Measurements from ENCODE around the gene NOP53. TPM values are rescaled to one million over a fixed set of nuclear protein-coding genes. Genes with fewer than 3 reads are reported as not detected.
"Not testable (repeated sequence)": the region's sequence is repeated elsewhere in the genome, so short reads cannot be mapped to it uniquely, and the experiment has no call there.

NOP53 gene
- total and polyA plus RNA-seq, 8 donors, result 110 to 784 (median 507) TPM

DNA sequence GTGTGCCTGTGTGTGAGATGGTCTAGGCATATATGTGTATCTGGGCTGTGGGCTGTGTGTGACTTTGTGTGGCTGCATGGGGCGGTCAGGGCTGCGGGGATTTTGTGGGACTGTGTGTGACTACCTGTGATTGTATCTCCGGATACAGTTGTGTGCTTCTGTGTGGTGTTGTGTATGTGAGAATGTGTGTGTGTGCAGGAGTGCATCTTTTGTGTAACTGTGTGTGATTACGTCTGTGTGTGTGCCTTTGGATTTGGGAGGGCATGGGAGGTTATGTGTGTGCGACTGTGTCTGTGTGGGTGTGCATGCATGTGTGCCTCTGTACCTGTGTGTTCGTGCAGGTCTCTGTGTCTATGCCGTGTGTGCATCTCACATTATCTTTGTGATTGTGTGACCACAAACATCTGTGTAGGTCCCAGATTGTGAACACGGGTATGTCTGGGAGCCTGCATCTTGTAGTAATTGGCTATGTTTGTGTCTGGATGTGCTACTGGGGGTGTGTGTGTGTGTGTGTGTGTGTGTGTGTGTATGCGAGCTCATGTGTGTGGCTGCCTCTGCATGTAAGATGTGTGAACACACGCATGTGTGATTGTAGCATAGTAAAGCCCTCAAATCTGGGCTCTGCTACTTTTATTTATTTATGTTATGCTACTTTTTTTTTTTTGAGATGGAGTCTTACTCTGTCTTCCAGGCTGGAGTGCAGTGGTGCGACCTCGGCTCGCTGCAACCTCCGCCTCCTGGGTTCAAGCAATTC lies 24.5 kb upstream of the NOP53 start:
- Histone ChIP-seq H3K36me3 (peaks cover 11 to 25% (median 15%) of the 10 kb centered on the region in 4 donors), H3K27ac (peak overlapping the region in 4 of 5 donors; percentile 83 to 91 (median 90))
- TF ChIP-seq POLR2A (IDR thresholded peaks at IDR 0.05) (no peak), EP300 (IDR thresholded peaks at IDR 0.05) (no peak), POLR2AphosphoS5 (IDR thresholded peaks at IDR 0.05) (no peak)
- TF ChIP-seq, protein P1, sequence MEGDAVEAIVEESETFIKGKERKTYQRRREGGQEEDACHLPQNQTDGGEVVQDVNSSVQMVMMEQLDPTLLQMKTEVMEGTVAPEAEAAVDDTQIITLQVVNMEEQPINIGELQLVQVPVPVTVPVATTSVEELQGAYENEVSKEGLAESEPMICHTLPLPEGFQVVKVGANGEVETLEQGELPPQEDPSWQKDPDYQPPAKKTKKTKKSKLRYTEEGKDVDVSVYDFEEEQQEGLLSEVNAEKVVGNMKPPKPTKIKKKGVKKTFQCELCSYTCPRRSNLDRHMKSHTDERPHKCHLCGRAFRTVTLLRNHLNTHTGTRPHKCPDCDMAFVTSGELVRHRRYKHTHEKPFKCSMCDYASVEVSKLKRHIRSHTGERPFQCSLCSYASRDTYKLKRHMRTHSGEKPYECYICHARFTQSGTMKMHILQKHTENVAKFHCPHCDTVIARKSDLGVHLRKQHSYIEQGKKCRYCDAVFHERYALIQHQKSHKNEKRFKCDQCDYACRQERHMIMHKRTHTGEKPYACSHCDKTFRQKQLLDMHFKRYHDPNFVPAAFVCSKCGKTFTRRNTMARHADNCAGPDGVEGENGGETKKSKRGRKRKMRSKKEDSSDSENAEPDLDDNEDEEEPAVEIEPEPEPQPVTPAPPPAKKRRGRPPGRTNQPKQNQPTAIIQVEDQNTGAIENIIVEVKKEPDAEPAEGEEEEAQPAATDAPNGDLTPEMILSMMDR (IDR thresholded peaks at IDR 0.05), result no peak

DNA sequence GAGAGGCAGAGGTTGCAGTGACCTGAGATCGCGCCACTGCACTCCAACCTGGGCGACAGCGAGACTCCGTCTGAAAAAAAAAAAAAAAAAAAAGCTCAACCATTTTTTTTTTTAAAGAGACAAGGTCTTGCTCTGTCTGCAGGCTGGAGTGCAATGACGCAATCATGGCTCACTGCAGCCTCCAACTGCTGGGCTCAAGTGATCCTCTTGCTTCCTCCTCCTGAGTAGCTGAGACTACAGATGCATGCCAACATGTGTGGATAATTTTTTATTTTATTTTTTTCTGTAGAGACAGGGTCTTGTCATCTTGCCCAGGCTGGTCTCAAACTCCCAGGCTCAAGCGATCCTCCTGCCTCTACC lies 21.8 kb upstream of the NOP53 start:
- H3K36me3 ChIP-seq, result peaks cover 9 to 26% (median 22%) of the 10 kb centered on the region in 4 donors
- peaks cover 0 to 5% (median 0%) of the 10 kb centered on the region in 3 donors for H3K27me3 ChIP-seq
- peak overlapping the region in 3 of 4 donors; percentile 0 to 19 (median 14) for H3K4me3 ChIP-seq
- no peaks in the 10 kb centered on the region for H3K9me3 ChIP-seq
- peaks cover 12 to 87% (median 51%) of the 10 kb centered on the region in 4 donors for H3K4me1 ChIP-seq
- intact Hi-C loops (cut with DNase I; ENCODE audit: low total_unique reads), result no loop called here
- DNase-seq, result peak; percentile 51 to 76
- H3K27ac ChIP-seq, result peak overlapping the region in 4 of 5 donors; percentile 57 to 91 (median 84)
- peak; percentile 19 to 47 (median 40) for TF ChIP-seq POLR2AphosphoS5 (IDR thresholded peaks at IDR 0.05)
- no peak for TF ChIP-seq EP300 (IDR thresholded peaks at IDR 0.05)
- 11 to 23% (median 17%) methylated on average over 7 of the region's 7 CpGs for WGBS, 5 donors

More for the DNA sequence above, 24.5 kb upstream of the NOP53 start:
- peaks cover 0 to 5% (median 0%) of the 10 kb centered on the region in 3 donors for H3K27me3 ChIP-seq
- WGBS, 5 donors, result 66 to 80% (median 74%) methylated on average over 14 of the region's 14 CpGs
- H3K4me1 ChIP-seq, result peaks cover 25 to 88% (median 60%) of the 10 kb centered on the region in 4 donors
- no peak for DNase-seq
- intact Hi-C loops (cut with DNase I; ENCODE audit: low total_unique reads), result no loop called here
- no peaks in the 10 kb centered on the region for H3K9me3 ChIP-seq
- H3K4me3 ChIP-seq, result no peak overlapping the region

DNA sequence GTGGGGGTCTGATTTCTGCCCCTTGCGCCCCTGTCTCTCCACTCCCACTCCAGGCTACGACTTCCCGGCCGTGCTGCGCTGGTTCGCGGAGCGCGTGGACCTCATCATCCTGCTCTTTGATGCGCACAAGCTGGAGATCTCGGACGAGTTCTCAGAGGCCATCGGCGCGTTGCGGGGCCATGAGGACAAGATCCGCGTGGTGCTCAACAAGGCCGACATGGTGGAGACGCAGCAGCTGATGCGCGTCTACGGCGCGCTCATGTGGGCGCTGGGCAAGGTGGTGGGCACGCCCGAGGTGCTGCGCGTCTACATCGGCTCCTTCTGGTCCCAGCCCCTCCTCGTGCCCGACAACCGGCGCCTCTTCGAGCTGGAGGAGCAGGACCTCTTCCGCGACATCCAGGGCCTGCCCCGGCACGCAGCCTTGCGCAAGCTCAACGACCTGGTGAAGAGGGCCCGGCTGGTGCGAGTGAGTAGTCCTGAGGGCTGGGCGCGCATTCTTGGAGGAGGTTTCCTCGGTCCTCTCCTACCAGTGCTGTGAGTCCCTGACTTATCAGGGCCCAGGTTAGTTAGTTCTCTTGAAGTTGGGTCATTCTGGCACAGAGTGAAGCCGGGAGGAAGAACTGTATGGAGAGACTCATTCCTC lies 19.5 kb upstream of the NOP53 start:
- intact Hi-C loops (cut with DNase I; ENCODE audit: low total_unique reads), result no loop called here
- TF ChIP-seq POLR2A (IDR thresholded peaks at IDR 0.05) (no peak), POLR2AphosphoS5 (IDR thresholded peaks at IDR 0.05) (no peak), EP300 (IDR thresholded peaks at IDR 0.05) (no peak)
- TF ChIP-seq, protein P1 (IDR thresholded peaks at IDR 0.05), result no peak
- Histone ChIP-seq H3K36me3 (peaks cover 9 to 31% (median 22%) of the 10 kb centered on the region in 4 donors), H3K9me3 (no peaks in the 10 kb centered on the region), H3K27ac (peak overlapping the region in 4 of 5 donors; percentile 4 to 91 (median 68)), H3K4me1 (peaks cover 28 to 86% (median 55%) of the 10 kb centered on the region in 4 donors), H3K4me3 (no peak overlapping the region), H3K27me3 (peaks cover 0 to 23% (median 0%) of the 10 kb centered on the region in 3 donors)
- no peak for DNase-seq
- WGBS, 5 donors, result 84 to 90% (median 85%) methylated on average over 41 to 48 of the region's 48 CpGs

DNA sequence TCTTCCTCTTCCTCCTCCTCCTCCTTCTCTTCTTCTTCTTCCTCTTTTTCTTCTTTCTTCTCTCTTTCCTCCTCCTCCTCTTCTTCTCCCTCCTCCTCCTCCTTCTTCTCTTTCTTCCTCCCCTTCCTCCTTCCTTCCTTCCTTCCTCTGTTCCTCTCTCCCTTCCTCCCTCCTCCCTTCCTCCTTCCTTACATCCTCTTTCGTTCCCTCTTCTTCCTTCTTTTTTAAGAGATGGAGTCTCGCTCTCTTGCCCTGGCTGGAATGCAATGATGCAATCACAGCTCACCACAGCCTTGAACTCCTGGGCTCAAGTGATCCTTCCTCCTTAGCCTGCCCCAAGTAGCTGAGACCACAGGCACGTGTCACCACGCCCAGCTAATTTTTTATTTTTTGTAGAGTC lies 18.9 kb upstream of the NOP53 start:
- intact Hi-C loops (cut with DNase I; ENCODE audit: low total_unique reads), result no loop called here
- H3K9me3 ChIP-seq, result no peaks in the 10 kb centered on the region
- H3K27me3 ChIP-seq, result peaks cover 0 to 18% (median 0%) of the 10 kb centered on the region in 3 donors
- H3K36me3 ChIP-seq, result peaks cover 9 to 32% (median 22%) of the 10 kb centered on the region in 4 donors
- no peak overlapping the region for H3K4me3 ChIP-seq
- peaks cover 28 to 80% (median 52%) of the 10 kb centered on the region in 4 donors for H3K4me1 ChIP-seq
- 69 to 85% (median 74%) methylated on average over 4 of the region's 4 CpGs for WGBS, 5 donors
- DNase-seq, result no peak
- H3K27ac ChIP-seq, result peak overlapping the region in 4 of 5 donors; percentile 4 to 91 (median 68)
- TF ChIP-seq POLR2A (IDR thresholded peaks at IDR 0.05), result no peak
- TF ChIP-seq, protein P1 (IDR thresholded peaks at IDR 0.05), result no peak
- TF ChIP-seq EP300 (IDR thresholded peaks at IDR 0.05), result no peak
- TF ChIP-seq POLR2AphosphoS5 (IDR thresholded peaks at IDR 0.05), result no peak

DNA sequence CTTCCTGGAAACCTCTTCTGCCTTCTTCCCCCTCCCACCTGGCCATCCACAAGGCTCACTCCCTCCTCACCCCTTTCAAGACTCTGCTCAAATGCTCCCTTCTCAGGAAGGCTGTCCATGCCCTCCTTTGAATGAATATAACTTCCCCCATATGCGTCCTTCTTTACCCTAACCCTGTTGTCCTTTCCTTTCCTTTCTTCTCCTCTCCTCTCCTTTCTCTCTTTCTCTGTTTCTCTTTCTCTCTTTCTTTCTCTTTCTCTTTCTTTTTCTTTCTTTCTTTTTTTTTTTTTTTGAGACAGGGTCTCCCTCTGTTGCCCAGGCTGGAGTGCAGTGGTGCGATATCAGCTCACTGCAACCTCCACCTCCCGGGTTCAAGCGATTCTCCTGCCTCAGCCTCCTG lies 17.1 kb upstream of the NOP53 start:
- DNase-seq; H3K9me3 ChIP-seq; intact Hi-C loops (cut with DNase I; ENCODE audit: low total_unique reads); H3K4me3 ChIP-seq: not testable (repeated sequence)
- H3K27me3 ChIP-seq, result peaks cover 0 to 17% (median 0%) of the 10 kb centered on the region in 3 donors
- peak overlapping the region; percentile 27 to 91 (median 89) for H3K27ac ChIP-seq
- peaks cover 23 to 63% (median 39%) of the 10 kb centered on the region in 4 donors for H3K4me1 ChIP-seq
- peaks cover 9 to 34% (median 25%) of the 10 kb centered on the region in 4 donors for H3K36me3 ChIP-seq
- 87 to 94% (median 90%) methylated on average over 2 to 4 of the region's 4 CpGs for WGBS, 5 donors

Data from stomach (tissue), 9 donors.